Measurements from ENCODE around the gene CUL1.

The CUL1 gene

DNA sequence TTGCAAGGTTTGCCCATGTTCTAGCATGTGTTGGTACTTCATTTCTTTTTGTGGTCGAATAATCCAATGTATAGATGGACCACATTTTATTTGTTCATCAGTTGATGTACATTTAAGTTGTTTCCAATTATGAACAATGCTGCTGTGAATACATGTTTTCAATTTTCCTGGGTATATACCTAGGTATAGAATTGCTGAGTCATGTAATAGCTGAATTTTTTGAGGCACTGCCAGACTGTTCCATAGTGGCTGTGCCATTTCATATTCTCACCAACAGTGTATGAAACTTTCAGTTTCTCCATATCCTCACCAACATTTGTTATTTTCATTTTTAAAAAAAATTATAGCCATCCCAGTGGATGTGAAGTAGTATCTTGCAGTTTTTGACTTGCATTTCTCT lies 94.9 kb downstream of the CUL1 start:
- no peak overlapping the region for H3K4me2 ChIP-seq (ENCODE audit: low read length)
- TF ChIP-seq, protein P1, sequence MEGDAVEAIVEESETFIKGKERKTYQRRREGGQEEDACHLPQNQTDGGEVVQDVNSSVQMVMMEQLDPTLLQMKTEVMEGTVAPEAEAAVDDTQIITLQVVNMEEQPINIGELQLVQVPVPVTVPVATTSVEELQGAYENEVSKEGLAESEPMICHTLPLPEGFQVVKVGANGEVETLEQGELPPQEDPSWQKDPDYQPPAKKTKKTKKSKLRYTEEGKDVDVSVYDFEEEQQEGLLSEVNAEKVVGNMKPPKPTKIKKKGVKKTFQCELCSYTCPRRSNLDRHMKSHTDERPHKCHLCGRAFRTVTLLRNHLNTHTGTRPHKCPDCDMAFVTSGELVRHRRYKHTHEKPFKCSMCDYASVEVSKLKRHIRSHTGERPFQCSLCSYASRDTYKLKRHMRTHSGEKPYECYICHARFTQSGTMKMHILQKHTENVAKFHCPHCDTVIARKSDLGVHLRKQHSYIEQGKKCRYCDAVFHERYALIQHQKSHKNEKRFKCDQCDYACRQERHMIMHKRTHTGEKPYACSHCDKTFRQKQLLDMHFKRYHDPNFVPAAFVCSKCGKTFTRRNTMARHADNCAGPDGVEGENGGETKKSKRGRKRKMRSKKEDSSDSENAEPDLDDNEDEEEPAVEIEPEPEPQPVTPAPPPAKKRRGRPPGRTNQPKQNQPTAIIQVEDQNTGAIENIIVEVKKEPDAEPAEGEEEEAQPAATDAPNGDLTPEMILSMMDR (IDR thresholded peaks at IDR 0.05) = no peak
- H3K36me3 ChIP-seq (ENCODE audit: control insufficient read depth, insufficient read depth, low read length) = no peaks in the 10 kb centered on the region
- no peaks in the 10 kb centered on the region for H3K4me1 ChIP-seq
- peaks cover 5% of the 10 kb centered on the region for H3K79me2 ChIP-seq
- H3K27ac ChIP-seq = no peak overlapping the region
- no peaks in the 10 kb centered on the region for H3K9me3 ChIP-seq (ENCODE audit: control insufficient read depth, low read length)
- H2AFZ ChIP-seq = no peak overlapping the region
- no peak overlapping the region for H3K4me3 ChIP-seq (ENCODE audit: low read depth, low read length)
- H3K27me3 ChIP-seq (ENCODE audit: control insufficient read depth, insufficient read depth, low read length) = no peaks in the 10 kb centered on the region
- H3K9ac ChIP-seq = no peak overlapping the region

DNA sequence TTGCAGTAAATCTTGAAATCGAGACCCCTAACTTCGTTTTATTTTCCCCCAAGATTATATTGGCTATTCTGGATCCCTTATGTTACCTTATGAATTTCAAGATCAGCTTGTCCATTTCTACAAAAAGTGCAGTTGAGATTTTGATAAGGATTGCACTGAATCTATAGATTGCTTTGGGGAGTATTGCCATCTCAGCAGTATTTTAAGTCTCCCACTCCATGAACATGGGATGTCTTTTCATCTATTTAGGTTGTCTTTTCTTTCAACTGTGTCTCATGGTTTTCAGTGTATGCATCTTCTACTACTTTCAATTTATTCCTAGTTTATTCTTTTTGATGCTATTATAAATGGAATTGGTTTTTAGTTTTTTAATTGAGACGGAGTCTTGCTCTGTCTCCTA lies 95.8 kb downstream of the CUL1 start:
- H3K36me3 ChIP-seq (ENCODE audit: control insufficient read depth, insufficient read depth, low read length) = no peaks in the 10 kb centered on the region
- H2AFZ ChIP-seq = no peak overlapping the region
- H3K4me1 ChIP-seq = no peaks in the 10 kb centered on the region
- no peaks in the 10 kb centered on the region for H3K27me3 ChIP-seq (ENCODE audit: control insufficient read depth, insufficient read depth, low read length)
- H3K79me2 ChIP-seq = peaks cover 5% of the 10 kb centered on the region
- no peak overlapping the region for H3K4me3 ChIP-seq (ENCODE audit: low read depth, low read length)
- H3K9me3 ChIP-seq (ENCODE audit: control insufficient read depth, low read length) = no peaks in the 10 kb centered on the region
- TF ChIP-seq, protein P1 (IDR thresholded peaks at IDR 0.05) = no peak
- H3K9ac ChIP-seq = no peak overlapping the region
- no peak overlapping the region for H3K4me2 ChIP-seq (ENCODE audit: low read length)
- no peak overlapping the region for H3K27ac ChIP-seq

DNA sequence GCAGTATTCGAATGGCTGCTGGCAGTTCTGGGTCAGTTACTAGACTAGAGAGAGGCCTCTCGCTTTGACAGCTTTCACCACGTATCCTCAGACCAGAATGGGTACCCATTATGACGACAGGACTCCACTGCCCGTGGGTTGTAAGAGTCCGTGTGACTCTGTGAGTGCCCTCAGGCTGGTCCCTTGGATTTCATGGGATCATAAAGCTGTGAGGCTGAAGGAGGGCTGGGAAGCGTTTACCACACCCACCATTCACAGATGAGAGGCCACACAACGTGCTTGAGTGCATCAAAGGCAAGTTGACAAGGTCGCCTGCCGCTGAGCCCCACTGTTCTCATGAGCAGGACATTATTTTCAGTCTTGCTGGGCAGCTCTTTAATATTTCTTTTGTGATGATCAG lies 98.1 kb downstream of the CUL1 start:
- Histone ChIP-seq H3K27me3 (ENCODE audit: control insufficient read depth, insufficient read depth, low read length) (no peaks in the 10 kb centered on the region), H2AFZ (no peak overlapping the region), H3K4me3 (ENCODE audit: low read depth, low read length) (no peak overlapping the region), H3K27ac (no peak overlapping the region), H3K4me1 (no peaks in the 10 kb centered on the region), H3K4me2 (ENCODE audit: low read length) (no peak overlapping the region), H3K9me3 (ENCODE audit: control insufficient read depth, low read length) (no peaks in the 10 kb centered on the region), H3K79me2 (peaks cover 5% of the 10 kb centered on the region), H3K9ac (no peak overlapping the region), H3K36me3 (ENCODE audit: control insufficient read depth, insufficient read depth, low read length) (no peaks in the 10 kb centered on the region)
- TF ChIP-seq, protein P1 (IDR thresholded peaks at IDR 0.05) = no peak

DNA sequence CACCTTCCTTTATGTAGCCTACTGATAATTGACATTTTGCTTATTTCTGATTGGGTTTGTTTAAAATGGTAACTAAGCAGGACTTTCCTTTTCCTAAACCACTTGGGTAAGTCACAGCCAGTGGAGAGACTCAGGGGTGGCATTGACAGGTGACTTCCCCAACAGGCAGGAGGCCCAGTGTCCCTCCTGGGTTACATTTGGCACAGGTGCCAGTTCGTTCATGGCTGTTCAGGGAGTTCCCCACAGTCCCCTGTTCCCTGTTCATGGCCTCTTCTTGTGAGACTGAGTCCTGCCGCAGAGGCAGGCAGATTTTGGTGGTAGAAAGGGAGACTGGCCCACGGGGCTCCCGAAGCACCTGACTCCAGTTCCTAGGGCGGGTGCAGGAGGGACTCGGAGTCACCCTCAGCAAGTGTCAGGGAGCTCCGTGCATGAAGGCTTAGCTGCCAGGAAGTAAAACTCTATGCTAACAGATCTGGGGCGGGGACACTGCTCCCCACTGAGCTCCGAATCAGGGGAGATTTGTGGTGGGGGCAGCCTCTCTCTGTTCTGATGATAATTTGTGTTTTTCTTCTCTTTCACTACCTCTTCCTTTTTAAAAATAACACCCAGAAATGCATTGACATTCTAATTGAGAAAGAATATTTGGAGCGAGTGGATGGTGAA lies 101.3 kb downstream of the CUL1 start:
- H3K9ac ChIP-seq = no peak overlapping the region
- H3K27me3 ChIP-seq (ENCODE audit: control insufficient read depth, insufficient read depth, low read length) = no peaks in the 10 kb centered on the region
- no peak overlapping the region for H3K27ac ChIP-seq
- peaks cover 5% of the 10 kb centered on the region for H3K79me2 ChIP-seq
- H3K36me3 ChIP-seq (ENCODE audit: control insufficient read depth, insufficient read depth, low read length) = no peaks in the 10 kb centered on the region
- H3K4me3 ChIP-seq (ENCODE audit: low read depth, low read length) = no peak overlapping the region
- H2AFZ ChIP-seq = no peak overlapping the region
- TF ChIP-seq, protein P1 (IDR thresholded peaks at IDR 0.05) = no peak
- no peaks in the 10 kb centered on the region for H3K4me1 ChIP-seq
- H3K4me2 ChIP-seq (ENCODE audit: low read length) = no peak overlapping the region
- H3K9me3 ChIP-seq (ENCODE audit: control insufficient read depth, low read length) = no peaks in the 10 kb centered on the region

DNA sequence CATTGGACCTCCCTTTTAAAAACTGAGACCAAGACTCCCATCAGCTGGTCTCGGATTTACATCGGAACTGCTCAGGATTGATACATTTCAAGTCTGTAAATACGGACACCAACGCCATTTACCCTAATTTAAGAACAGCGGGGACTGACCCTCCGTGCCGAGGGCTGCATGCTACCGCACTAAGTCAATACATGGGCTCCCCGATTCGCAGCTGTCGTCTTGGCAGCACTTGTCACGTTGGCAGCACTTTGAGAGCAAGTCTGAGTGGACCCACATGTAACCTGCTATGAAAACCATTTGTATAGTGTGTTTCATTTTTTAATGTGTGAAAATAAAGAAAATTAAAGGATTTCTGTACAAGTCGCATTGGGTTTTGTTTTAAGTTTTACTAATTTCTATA lies 102.0 kb downstream of the CUL1 start:
- Histone ChIP-seq H3K36me3 (ENCODE audit: control insufficient read depth, insufficient read depth, low read length) (no peaks in the 10 kb centered on the region), H3K9ac (no peak overlapping the region), H3K4me1 (no peaks in the 10 kb centered on the region), H3K79me2 (peaks cover 5% of the 10 kb centered on the region), H3K27me3 (ENCODE audit: control insufficient read depth, insufficient read depth, low read length) (no peaks in the 10 kb centered on the region), H3K27ac (no peak overlapping the region), H3K4me2 (ENCODE audit: low read length) (no peak overlapping the region), H3K9me3 (ENCODE audit: control insufficient read depth, low read length) (no peaks in the 10 kb centered on the region), H3K4me3 (ENCODE audit: low read depth, low read length) (no peak overlapping the region), H2AFZ (no peak overlapping the region)
- TF ChIP-seq, protein P1 (IDR thresholded peaks at IDR 0.05) = no peak
